Tibial nerve (tissue), 4 donors: ENCODE data around the gene MAG.

Experiments used
- CTCF ChIP-seq, 5 experiments: fragments of 200-600 bp in 3 of 5; fragments of 450-650 bp in 2 of 5; sonication (generic) in 3 of 5; IDR thresholded peaks; one replicate each; pipeline ENCODE4 v1.5.1; 2016 to 2019; ENCODE audit warnings: antibody characterized with exemption in 5 of 5, mild to moderate bottlenecking in 3 of 5, moderate library complexity in 2 of 5
- EP300 ChIP-seq, 2 donors: sonication (generic); formaldehyde crosslinking; IDR thresholded peaks; one replicate each; pipeline ENCODE4 v1.6.1; 2017; ENCODE audit warnings: antibody characterized with exemption in 2 of 2, mild to moderate bottlenecking in 1 of 2
- POLR2A ChIP-seq, 2 donors: fragments of 450-650 bp; IDR thresholded peaks; one replicate each; pipeline ENCODE4 v1.6.1; 2017; ENCODE audit warnings: antibody characterized with exemption in 2 of 2, mild to moderate bottlenecking in 2 of 2, moderate library complexity in 2 of 2

GRCh38 chr19:35284153-35285094 is 7.5 kb upstream of the MAG start:
- TF ChIP-seq CTCF (IDR thresholded peaks at IDR 0.05) (no peak), POLR2A (IDR thresholded peaks at IDR 0.05) (no peak), EP300 (IDR thresholded peaks at IDR 0.05) (no peak)
